OCI-LY7 (cell line): Measurements from ENCODE around the gene GRK5. TPM values are rescaled to one million over a fixed set of nuclear protein-coding genes. Genes with fewer than 3 reads are reported as not detected.

ENCODE experiments used
- BruUV-seq: library from RNA; stranded (reverse); fragments of 400-500 nt; replicated peaks from 2 replicates; lab custom pipeline; 2021; lab: Mats Ljungman, UMichigan
- CTCF ChIA-PET: fragments of 300-600 bp; sonication (Branson Sonifier 250); formaldehyde crosslinking; loops from one replicate; lab custom pipeline; 2022; ENCODE audit warnings: antibody characterized with exemption; ENCODE audit not compliant: unreplicated experiment; lab: Charles Lee
- POLR2A ChIA-PET: fragments of 300-600 bp; sonication (Branson Sonifier 250); formaldehyde crosslinking; loops from one replicate; lab custom pipeline; 2022; ENCODE audit warnings: antibody characterized with exemption; lab: Charles Lee
- DNase-seq: peaks from one replicate; pipeline ENCODE4 v3.0.0-alpha.2; 2015; ENCODE audit warnings: low spot score
- H2AFZ ChIP-seq: fragments of 200-600 bp; sonication (generic), shearing (Covaris generic); 2 replicates; pipeline ENCODE4 v1.6.1; 2014; ENCODE audit warnings: mild to moderate bottlenecking, antibody characterized with exemption, low read length, moderate library complexity
- H3K27ac ChIP-seq: fragments of 200-600 bp; sonication (generic); 2 replicates; pipeline ENCODE4 v1.5.1; 2014; ENCODE audit warnings: mixed run types, low read depth, mild to moderate bottlenecking, moderate library complexity, low read length, inconsistent platforms; ENCODE audit not compliant: poor library complexity, severe bottlenecking
- H3K36me3 ChIP-seq: fragments of 200-600 bp; sonication (generic); 2 replicates; pipeline ENCODE4 v1.6.1; 2014; ENCODE audit warnings: mild to moderate bottlenecking, antibody characterized with exemption, low read length, moderate library complexity, mixed read lengths; ENCODE audit not compliant: insufficient read depth
- H3K4me1 ChIP-seq: fragments of 200-600 bp; sonication (generic); 2 replicates; pipeline ENCODE4 v1.5.1; 2014; ENCODE audit warnings: mild to moderate bottlenecking, low read length; ENCODE audit not compliant: insufficient read depth, poor library complexity, severe bottlenecking
- H3K4me2 ChIP-seq: fragments of 200-600 bp; sonication (generic); 2 replicates; pipeline ENCODE4 v1.6.1; 2014; ENCODE audit warnings: mild to moderate bottlenecking, low read length
- H3K4me3 ChIP-seq: fragments of 200-600 bp; sonication (generic); 2 replicates; pipeline ENCODE4 v1.5.1; 2014; ENCODE audit warnings: mild to moderate bottlenecking, low read depth, low read length; ENCODE audit not compliant: poor library complexity, severe bottlenecking
- H3K79me2 ChIP-seq: fragments of 200-600 bp; sonication (generic); 2 replicates; pipeline ENCODE4 v1.6.1; 2016; ENCODE audit warnings: low read depth, mild to moderate bottlenecking, low read length, moderate library complexity, mixed read lengths; ENCODE audit not compliant: insufficient read depth
- H3K9me2 ChIP-seq: fragments of 200-600 bp; sonication (generic); 2 replicates; pipeline ENCODE4 v1.6.1; 2016; ENCODE audit warnings: mild to moderate bottlenecking, low read length, mixed read lengths; ENCODE audit not compliant: insufficient read depth
- H3K9me3 ChIP-seq: fragments of 200-600 bp; sonication (generic); 2 replicates; pipeline ENCODE4 v1.6.1; 2014; ENCODE audit warnings: mild to moderate bottlenecking, mixed run types, low read length, mixed read lengths
- H4K20me1 ChIP-seq: fragments of 200-600 bp; sonication (generic); 2 replicates; pipeline ENCODE4 v1.6.1; 2014; ENCODE audit warnings: mild to moderate bottlenecking, antibody characterized with exemption, low read length, moderate library complexity, mixed read lengths; ENCODE audit not compliant: insufficient read depth
- CTCF ChIP-seq: fragments of 200-600 bp; sonication (generic); conservative IDR thresholded peaks from 2 replicates; pipeline ENCODE4 v1.5.1; 2014; ENCODE audit warnings: mild to moderate bottlenecking, antibody characterized with exemption, low read length, moderate library complexity, mixed read lengths
- EZH2phosphoT487 ChIP-seq: fragments of 200-600 bp; sonication (generic); IDR thresholded peaks from 2 replicates; pipeline ENCODE4 v1.6.1; 2018; ENCODE audit warnings: low read depth, borderline replicate concordance, mild to moderate bottlenecking, mixed run types, antibody characterized with exemption, low read length, moderate library complexity, mixed read lengths
- intact Hi-C: fragments of 100-400 bp; cut with micrococcal nuclease; formaldehyde crosslinking; loops from one replicate; pipeline ENCODE4 v1.10.0; 2022; ENCODE audit not compliant: unreplicated experiment
- total RNA-seq, 2 experiments: library from RNA; depleted of rRNA in 1 of 2; stranded (reverse); fragments of >200 nt in 1 of 2; shearing (Covaris generic) in 1 of 2; gene quantifications; 2 replicates each; pipeline ENCODE4 v1.2.3, GENCODE V29; 2014 to 2022

The GRK5 gene
- total RNA-seq, 2 experiments from 2014 or later: 4.7 to 10.2 TPM

GRCh38 chr10:119190954-119191785 is 16.2 kb upstream of the GRK5 start:
- Histone ChIP-seq H3K9me2 (no peaks in the 10 kb centered on the region), H3K4me2 (no peak overlapping the region)
- POLR2A ChIA-PET: interaction anchor here (0.6 to 2.0 kb wide), 3 partner anchors 8 to 59 kb away, joined by 3 to 8 read pairs (median 5); no protein-coding TSS in a partner anchor

GRCh38 chr10:119191881-119192280 is 15.5 kb upstream of the GRK5 start:
- Histone ChIP-seq H2AFZ (no peak overlapping the region), H4K20me1 (no peaks in the 10 kb centered on the region), H3K36me3 (no peaks in the 10 kb centered on the region), H3K27ac (no peak overlapping the region), H3K4me3 (no peak overlapping the region), H3K9me2 (no peaks in the 10 kb centered on the region), H3K9me3 (no peaks in the 10 kb centered on the region), H3K4me2 (no peak overlapping the region), H3K79me2 (no peaks in the 10 kb centered on the region), H3K4me1 (no peaks in the 10 kb centered on the region)
- no TSS peak for BruUV-seq
- TF ChIP-seq EZH2phosphoT487: no peak
- no peak for TF ChIP-seq CTCF
- intact Hi-C loops: no loop called here
- CTCF ChIA-PET: no interaction called here
- POLR2A ChIA-PET: interaction anchor here (0.6 kb wide), 1 partner anchor 11 kb away, joined by 3 read pairs; no protein-coding TSS in a partner anchor
- DNase-seq: no peak

More at GRCh38 chr10:119190954-119191785, 16.2 kb upstream of the GRK5 start:
- TF ChIP-seq CTCF (no peak), EZH2phosphoT487 (no peak)
- no peaks in the 10 kb centered on the region for H3K9me3 ChIP-seq
- no TSS peak for BruUV-seq
- H3K4me3 ChIP-seq: no peak overlapping the region
- no peak for DNase-seq
- no peak overlapping the region for H3K27ac ChIP-seq
- H3K4me1 ChIP-seq: no peaks in the 10 kb centered on the region
- H3K79me2 ChIP-seq: no peaks in the 10 kb centered on the region
- H3K36me3 ChIP-seq: no peaks in the 10 kb centered on the region
- no peak overlapping the region for H2AFZ ChIP-seq
- CTCF ChIA-PET: interaction anchor here (1.5 kb wide), 1 partner anchor 8 kb away, joined by 5 read pairs; no protein-coding TSS in a partner anchor
- intact Hi-C loops: no loop called here
- H4K20me1 ChIP-seq: no peaks in the 10 kb centered on the region
